HG03280 (cell line): ENCODE results near the gene ORM1.

ENCODE experiments used
- ATAC-seq: cut with Tn5 transposase; IDR thresholded peaks from one replicate; pipeline ENCODE4 v1.9.1; 2021; ENCODE audit warnings: mild to moderate bottlenecking, moderate library complexity; ENCODE audit not compliant: unreplicated experiment

Gene ORM1

DNA sequence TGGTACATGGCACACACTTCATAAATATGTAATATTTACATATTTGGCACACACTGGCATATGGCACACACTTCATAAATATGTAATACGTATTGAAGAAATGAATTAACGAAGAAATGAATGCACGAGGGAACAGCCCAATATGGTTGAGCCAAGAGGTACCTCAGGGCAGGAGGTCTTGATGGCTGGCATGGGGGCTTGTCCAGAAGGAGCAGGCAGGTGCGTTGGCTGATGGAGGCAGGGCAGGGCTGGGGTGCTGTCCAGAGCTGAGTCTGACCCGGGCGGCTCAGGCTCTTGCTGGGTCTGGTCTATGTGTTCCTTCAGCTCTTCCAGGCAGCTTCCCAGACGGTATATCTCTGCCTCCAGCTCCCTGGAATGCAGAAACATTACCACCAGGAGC lies 38.6 kb downstream of the ORM1 start:
- no peak for ATAC-seq

DNA sequence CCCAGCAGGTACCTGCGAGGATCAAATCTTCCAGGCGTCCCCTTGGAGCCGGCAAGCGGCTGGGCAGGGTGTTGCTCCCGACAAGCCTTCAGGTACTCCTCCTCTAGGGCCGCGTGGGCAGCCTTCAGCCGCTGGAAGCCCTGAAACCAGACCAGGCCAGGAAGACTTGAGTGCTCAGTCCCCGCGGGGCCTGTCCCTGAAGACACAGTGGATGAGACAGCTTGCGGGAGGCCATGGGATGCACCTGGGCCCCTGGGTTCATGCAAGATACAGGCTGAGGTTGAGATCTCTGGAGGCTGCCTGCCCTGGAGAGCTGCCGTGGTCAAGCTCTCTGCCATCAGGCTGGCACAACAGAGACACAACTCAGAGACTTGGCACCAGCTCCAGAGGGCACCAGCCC lies 39.5 kb downstream of the ORM1 start:
- ATAC-seq, result no peak

DNA sequence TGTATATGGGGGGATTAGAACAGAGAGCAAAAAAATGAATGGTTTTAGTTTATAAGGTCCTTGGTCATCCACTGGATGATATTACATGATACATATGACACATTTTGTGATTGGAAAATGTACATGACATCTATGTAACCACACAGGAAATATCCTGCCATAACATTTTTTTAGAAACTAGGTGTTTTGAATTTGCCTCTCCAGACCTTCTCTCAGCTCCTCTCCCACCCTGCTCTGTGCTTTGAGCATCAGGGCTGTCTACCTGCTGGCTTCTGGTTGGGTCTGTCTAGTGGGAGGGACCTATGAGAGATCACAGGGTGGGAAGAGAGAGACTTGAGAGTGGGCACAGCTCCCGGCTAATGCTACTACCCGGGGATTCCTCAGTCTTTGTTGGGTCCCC lies 40.5 kb downstream of the ORM1 start:
- ATAC-seq, result no peak

DNA sequence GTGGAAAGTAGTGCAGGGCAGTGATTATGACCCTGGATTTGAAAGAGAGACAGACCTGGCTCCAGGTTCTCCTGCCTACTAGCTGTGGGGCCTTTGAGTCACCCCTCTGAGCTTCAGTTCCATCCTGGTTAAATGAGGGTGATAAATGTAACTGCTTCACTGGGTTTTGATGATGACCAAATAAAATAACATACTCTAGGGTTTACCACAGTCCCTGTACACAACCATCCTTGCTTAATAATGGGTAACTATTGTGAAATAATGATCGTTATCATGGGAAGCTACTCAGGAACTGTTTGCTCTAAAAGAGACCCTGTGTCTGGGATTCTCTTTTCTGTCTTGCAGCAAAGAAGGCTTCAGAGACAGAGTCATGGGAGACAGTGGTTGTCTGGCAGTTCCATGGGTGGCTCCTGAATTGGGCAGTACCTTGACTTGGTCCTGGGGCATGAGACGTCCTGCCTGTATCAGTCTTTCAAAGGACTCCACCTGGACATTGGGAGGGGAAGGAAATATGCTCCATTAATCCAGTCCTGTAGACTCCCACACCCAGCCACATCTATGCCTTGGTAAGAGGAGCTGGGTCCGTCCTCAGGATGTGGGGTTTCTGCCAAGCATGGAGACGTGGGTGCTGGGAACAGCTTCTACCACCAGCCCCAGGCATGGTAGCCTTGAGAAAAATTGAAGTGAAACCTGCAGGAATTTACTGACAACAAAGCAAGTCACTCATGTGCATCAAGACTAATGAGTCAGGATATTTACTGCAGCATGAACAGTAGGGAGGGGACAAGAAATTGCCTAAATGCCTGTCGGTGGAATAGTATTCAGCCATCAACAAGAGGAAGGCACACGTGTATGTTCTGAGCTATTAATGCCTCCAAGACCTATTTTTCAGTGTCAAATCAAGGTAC lies 41.5 kb downstream of the ORM1 start:
- no peak for ATAC-seq

DNA sequence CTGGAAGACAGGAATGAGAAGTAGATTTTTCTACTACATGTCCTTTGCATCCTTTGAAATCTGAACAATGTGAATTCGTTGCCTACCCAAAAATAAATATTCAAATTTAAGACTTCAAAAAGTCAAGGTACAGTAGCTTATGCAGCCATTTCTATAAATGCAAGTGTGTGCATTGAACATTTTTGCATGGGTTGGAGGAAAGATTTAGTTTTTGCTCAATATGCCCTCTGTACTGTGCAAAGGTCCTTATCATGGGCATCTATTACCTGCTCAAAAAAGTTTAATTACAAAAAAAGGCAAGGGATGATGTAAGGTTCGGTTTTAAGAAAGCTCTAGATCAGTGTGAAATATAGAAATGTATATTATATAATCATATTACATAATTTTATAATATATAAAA lies 42.3 kb downstream of the ORM1 start:
- no peak for ATAC-seq

DNA sequence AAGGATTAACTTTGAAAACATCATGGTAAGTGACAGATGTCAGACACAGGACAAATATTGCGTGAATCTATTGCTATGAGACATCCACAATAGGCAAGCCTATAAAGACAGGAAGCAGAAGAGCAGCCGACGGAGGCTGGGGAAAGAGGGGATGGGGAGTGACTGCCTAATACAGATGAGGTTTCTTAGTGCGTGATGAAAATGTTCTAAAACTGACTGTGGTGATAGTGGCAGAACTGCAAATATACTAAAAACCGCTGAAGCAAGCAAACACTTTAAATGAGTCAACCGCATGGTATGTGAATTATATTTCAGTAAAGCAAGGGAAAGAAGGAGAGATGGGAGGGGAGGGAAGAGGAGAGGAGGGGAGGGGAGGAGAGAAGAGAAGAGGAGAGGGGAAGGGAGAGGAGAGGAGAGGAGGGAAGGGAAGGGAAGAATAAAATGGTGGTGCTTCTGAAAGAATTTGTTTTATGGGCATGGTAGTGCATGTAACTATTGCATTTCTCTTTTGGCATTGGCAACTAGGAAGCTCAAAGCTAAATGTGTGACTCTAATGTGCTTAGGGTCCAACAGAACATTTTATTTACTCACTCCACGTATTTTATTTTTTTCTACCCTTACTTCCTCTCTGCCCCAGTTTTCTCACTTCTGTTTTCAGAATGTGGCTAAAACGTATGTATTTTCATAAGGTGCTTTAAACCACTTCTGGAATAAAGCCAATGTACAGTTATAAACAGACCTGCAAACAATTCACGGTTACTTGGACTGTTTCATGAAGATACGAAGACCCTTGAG lies 43.6 kb downstream of the ORM1 start:
- ATAC-seq, result peak; percentile 50

DNA sequence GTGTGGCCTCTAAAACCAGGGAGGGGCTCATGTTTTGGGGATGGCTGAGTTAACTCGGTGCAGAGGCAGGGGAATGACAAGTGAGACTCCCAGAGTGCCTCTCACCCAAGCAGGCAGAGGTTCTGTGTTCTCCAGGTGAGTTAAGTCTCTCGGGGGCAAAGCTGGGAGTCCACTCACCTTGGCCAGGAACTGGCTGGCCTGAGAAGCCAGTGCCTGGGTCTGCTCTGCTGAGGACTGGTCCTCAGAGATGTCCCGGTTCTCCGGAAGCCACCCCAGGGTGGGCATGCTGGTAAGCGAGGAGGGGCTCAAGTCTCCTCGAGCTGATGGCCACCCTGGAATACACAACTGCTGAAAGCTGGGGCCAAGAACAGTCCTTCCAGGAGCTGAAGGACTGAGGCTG lies 44.5 kb downstream of the ORM1 start:
- no peak for ATAC-seq

DNA sequence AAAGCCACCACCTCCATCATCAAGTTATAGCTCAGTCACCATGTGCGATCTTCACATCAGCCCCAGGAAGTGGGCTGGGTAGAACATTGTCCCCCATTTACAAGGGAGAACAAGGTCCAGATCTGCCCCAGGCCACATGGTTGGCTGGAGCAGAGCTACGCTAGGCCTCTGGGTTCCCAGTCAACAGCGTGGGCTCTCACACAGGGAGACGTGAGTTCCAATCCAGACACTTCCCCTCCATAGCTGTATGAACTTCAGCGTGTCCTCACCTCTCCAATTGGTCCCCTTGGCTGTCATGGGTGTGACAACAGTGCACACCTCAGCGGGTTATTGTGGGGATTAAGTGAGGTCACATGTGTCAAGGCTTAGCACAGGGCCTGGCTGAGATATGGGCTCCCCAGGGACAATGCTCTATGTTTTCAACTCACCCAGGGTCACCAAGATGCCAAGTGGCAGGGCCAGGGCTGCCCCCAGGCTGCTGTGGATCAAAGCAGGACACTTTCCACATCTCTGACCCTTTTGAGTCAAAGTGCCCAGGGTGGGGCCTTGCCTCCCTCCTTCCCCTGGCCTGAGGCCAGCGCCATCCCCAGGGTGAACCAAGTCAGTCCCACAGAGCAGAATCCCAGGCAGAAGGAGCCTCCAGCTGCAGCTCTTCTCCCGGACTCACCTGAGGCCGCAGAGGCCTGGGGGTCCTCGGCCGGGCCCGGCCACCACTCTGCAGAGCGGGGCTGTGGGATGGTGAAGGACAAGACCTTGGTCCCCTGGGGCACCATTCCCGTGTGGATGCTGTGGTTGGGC lies 45.1 kb downstream of the ORM1 start:
- no peak for ATAC-seq

DNA sequence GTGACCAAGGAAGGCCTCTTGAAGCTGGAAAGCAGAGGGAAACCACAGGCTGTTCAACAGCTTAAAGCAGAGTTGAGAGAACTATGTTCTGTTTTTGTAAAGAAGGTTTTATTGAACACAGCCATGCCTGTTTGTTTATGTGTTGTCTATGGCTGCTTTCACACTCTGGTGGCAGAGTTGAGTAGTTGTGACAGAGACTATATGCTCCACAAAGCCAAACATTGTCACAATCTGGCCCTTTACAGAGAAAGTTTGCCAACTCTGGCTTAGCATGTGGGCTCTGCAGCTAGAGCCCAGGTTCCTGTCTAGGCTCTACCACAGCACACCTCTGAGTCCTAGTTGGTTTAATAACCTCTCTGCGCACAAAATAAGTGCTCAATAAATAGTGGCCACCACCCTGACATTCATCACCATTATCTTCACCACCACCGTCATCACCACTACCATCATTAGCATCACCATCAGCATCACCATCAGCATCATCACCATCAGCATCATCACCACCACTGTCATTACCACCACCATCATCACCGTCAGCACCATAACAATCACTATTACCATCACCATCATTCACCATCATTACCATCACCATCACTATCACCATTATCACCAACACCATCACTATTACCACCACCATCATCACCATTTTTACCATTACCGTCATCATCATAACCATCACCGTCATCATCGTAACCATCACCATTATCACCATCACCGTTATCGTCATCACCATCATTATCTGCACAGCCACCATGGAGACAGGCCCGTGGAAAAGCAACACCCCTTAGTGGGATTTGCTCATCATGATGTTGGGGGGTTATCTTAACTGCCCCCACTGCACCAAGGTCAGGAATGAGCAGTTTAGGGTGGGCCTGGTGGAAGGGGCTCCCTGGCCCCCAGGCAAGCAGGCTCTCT lies 46.6 kb downstream of the ORM1 start:
- ATAC-seq, result no peak

DNA sequence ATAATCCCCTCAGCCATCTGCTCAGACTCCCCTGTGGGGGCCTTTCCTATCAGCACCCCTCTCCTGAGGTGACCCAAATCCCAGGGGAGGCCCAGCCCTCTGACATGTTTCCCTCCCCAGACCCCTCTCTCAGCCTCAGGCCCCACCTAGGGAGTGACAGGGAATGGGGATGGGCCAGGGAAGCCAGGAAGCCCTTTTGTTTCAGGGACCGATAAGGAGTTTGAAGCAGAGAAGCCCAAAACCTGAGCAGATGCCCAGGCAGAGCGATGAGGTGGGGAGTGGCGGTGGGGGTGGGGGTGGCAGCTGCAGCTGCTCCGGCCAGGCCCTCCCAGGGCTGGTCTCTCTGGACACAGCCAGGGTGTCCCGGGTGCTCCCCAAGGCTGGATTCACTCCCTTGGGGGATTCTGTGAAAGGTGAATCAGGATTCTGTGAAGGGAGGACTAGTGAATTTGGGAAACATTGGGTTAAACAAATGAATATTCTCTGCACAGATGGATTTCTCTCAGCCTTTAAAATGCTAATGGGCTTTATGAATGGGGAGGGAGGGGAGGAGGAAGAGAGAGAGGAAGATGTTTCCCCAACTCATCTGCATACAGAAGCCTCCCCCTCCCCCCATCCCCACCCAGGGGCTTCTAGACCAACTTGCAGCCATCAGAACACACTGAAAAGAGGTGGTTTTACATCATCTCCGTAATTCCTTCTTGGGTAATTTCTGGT lies 47.5 kb downstream of the ORM1 start:
- no peak for ATAC-seq

DNA sequence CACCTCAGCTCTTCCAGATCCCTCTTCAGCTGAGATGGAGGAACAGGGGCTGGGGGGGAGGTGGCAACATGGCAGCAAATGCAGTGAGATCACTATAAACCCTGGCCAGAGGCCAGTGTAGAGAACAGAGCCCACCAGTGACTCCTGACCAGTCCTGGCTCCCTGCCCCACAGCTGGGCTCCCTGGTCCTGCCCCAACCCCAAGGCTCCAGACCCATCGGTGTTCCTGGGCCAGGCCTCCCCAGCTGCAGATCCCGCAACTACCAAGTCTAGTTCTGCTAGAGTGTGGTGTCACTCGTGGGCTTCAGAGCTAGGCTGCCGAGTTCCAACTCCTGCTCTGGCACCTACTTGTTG lies 48.0 kb downstream of the ORM1 start:
- ATAC-seq, result no peak

DNA sequence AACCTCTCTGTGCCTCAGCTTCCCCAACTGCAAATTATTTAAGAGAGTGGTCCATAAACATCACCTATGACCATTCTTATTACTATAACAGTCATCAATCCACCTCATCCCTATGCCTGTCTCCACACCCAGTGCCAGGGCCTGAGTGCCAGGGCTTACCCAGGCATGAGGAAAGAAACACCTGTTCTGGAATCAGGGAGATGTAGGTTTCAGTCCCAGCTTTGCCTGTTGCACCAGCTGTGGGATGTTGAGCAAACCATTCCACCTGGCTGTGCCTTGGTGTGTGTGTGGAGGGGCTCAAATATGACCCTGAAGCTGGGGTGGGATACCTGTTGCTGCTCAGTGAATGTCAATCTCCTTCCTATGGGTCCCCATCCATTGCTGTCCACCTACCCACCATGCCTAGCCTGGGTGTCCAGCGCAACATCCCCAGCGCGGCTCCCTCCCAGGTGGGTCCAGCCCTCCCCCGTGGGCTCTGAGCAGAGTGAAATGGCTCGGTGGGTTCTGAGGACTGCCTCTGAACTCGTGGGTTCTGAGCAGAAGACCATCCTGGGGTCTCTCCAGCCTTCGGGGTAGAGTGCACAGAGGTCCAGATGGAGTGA lies 48.5 kb downstream of the ORM1 start:
- no peak for ATAC-seq

DNA sequence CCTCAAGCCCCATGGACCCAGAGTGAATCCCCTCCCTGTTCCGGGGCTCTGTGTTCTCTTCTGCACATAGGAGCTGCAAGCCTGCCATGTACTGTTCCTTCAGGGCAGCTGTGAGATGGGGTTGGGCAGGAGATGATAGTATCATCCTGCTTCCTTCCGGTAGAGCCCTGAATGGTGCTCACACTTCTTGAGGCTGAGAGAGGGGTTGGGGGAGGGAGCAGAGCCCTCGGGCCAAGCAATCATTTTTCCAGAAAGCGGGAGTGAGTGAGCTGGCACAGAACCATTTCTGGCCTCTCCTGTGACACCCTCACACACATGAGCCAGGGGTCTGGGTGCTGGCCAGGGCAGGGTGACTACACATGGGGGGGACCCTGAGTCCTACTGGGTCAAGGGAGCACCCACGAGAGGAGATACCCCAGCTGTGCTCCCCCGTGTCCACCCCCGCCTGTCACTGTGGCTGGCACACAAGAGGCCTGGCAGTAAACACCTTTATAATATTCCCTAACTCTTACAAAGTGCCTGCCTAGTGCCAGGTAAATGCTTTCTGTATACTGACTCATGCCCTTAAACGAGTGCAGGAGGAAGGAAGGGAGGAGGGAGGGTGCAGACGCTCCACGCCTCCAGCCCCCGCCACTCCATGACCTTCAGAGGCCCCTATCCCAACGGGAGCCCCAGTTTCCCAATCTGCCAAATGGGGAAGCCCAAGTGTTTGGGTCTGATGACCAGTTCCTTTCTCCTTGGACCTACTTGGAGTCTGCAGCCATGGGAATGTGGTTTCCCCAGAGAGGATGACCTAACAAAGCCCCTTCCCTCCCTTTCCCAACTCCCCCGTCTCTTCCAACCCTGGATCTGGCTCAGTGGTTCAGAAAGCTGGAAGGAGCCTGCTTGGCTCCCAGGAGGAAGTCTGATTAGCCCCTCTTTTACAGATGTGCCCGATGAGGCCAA lies 49.3 kb downstream of the ORM1 start:
- no peak for ATAC-seq

DNA sequence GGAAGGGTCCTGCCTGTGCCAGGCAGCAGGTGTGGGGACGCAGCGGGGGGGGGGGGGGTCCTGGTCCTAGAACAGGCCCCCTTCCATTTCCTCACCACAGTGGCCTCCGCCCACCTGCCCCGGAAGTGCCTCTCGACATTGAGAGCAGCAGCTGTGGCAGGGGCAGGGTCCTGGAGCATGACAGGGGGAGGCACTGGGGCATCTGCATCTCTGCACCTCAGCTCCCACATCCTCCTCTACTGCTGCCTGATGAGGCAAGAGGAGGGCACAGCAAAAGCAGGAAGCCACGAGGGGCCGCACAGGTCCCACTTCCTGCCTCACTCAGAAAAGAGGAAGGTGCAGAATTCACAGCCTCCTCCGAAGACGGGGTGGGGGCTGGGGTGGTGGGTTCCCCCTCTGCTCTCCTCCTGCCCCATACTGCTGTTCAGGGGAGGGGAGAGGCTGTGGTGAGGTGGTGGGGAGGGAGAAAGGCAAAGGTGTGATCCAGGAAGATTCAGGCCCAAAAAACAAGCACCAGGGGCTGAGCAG lies 50.1 kb downstream of the ORM1 start:
- peak; percentile 92 for ATAC-seq

DNA sequence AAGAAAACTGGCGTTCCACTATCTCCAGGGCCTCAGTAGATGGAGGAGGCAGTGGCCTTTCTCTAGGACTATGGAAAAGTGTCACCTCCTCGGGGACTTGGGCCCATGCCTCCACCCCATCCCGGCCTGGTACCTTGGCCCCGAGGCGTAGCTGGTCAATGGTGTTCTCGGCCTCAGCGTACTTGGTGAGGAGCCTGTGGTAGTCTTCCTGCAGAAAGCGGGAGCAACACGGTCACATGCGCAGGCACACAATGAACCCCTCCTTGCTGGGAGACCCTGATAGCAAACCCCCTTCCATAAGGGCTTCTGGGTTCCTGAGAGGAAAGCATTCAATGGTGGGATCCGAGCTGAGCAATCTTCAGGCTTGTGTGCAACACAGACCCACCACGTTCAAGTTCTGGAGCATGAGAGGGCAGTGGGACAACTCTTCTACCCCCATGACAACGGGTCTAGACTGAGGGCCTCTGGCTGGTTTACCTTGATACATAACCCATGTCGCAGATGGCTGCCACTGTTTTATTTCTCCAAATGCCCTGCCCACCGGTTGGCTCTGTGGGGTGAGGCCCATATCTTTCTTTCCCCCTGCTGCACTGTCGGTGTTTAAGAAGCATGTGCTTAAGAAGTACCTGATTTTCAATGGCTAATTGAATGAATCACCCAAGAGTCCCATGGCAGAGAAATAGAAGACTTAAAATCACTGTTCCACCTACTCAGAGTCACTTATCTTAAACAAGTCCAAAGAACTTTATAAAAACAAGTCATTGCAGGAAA lies 51.2 kb downstream of the ORM1 start:
- no peak for ATAC-seq

DNA sequence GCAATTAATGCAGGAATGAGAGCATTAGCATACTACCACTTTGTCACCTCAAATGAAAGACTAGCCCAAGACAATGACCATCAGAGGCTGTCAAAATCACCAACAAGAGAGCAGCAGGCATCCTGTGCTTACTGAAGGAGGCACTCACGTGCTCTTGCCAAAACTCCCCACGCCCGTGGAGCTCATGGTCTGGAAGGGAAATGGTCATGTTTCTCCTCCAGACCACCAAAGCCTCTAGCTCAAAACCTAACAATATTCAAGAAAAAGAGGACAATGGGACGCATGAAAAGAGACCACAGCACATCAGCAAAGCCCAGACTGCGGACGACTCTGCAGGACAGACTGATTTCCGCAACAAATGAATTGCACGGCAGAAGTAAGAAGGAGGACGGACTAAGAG lies 52.0 kb downstream of the ORM1 start:
- ATAC-seq, result no peak
